Testis (tissue), 3 donors: ENCODE measurements around the gene NOX3. TPM values are rescaled to one million over a fixed set of nuclear protein-coding genes. Genes with fewer than 3 reads are reported as not detected.

Source experiments
- DNase-seq: peaks from one replicate; pipeline ENCODE4 v3.0.0-alpha.2; 2019
- H3K27ac ChIP-seq, 2 donors: fragments of 200-600 bp; sonication (generic); one replicate each; pipeline ENCODE4 v1.5.1; 2019
- H3K27me3 ChIP-seq: fragments of 200-600 bp; sonication (generic); one replicate; pipeline ENCODE4 v1.5.1; 2019
- H3K36me3 ChIP-seq: fragments of 200-600 bp; sonication (generic); one replicate; pipeline ENCODE4 v1.5.1; 2017; ENCODE audit warnings: low read depth; ENCODE audit errors: missing control alignments
- H3K4me1 ChIP-seq: fragments of 200-600 bp; sonication (generic); one replicate; pipeline ENCODE4 v1.5.1; 2019
- H3K4me3 ChIP-seq, 2 donors: fragments of 200-600 bp; sonication (generic); one replicate each; pipeline ENCODE4 v1.5.1; 2017 to 2019
- H3K9me3 ChIP-seq: fragments of 200-600 bp; sonication (generic); one replicate; pipeline ENCODE4 v1.5.1; 2017
- CTCF ChIP-seq, 3 experiments: fragments of 450-650 bp in 2 of 3; fragments of 200-600 bp in 1 of 3; sonication (generic) in 1 of 3; IDR thresholded peaks; one replicate each; pipeline ENCODE4 v1.5.1; 2016 to 2019; ENCODE audit warnings: antibody characterized with exemption in 3 of 3, mild to moderate bottlenecking in 2 of 3, moderate library complexity in 1 of 3
- POLR2A ChIP-seq: fragments of 450-650 bp; IDR thresholded peaks from one replicate; pipeline ENCODE4 v1.6.1; 2017; ENCODE audit warnings: antibody characterized with exemption, mild to moderate bottlenecking, moderate library complexity
- WGBS, 2 donors: methylation state at CpG; one replicate each; pipeline ENCODE4 v1.1.5; 2018; 5-methylcytosine and 5-hydroxymethylcytosine counted together
- intact Hi-C: fragments of 100-400 bp; cut with DNase I; formaldehyde crosslinking; loops from one replicate; pipeline ENCODE4 v1.15.1; 2023; ENCODE audit warnings: low total_unique reads
- polyA plus RNA-seq: library from polyadenylated mRNA; stranded (reverse); fragments of 350-450 nt; fragmentation: Illumina TruSeq; extraction: RNeasy Lipid Tissue Mini Kit (QIAGEN cat#74804); gene quantifications from one replicate; pipeline ENCODE4 v1.2.3, GENCODE V29; 2014; ENCODE audit warnings: low read depth, low replicate concordance; ENCODE audit not compliant: insufficient read depth
- total RNA-seq, 2 donors: library from RNA; depleted of rRNA; stranded (reverse); fragments of >200 nt; gene quantifications; one replicate each; pipeline ENCODE4 v1.2.3, GENCODE V29; 2016

Gene NOX3
- total and polyA plus RNA-seq, 3 donors from 2014 or later, result not detected

GRCh38 chr6:155399745-155400653 lies 55.6 kb downstream of the NOX3 start:
- WGBS, 2 donors, result 71% methylated on average over 15 of the region's 15 CpGs
- H3K4me3 ChIP-seq, result no peak overlapping the region
- DNase-seq, result no peak
- H3K9me3 ChIP-seq, result no peaks in the 10 kb centered on the region
- no peaks in the 10 kb centered on the region for H3K36me3 ChIP-seq
- no peak overlapping the region for H3K27ac ChIP-seq
- H3K4me1 ChIP-seq, result no peaks in the 10 kb centered on the region
- intact Hi-C loops, result no loop called here
- no peaks in the 10 kb centered on the region for H3K27me3 ChIP-seq
- TF ChIP-seq POLR2A (no peak), CTCF (IDR thresholded peaks at IDR 0.05) (no peak)

- 92% methylated on average over 5 of the region's 5 CpGs for WGBS, 2 donors
- Histone ChIP-seq H3K4me1 (no peaks in the 10 kb centered on the region), H3K27me3 (no peaks in the 10 kb centered on the region), H3K4me3 (no peak overlapping the region), H3K27ac (no peak overlapping the region), H3K36me3 (no peaks in the 10 kb centered on the region), H3K9me3 (no peaks in the 10 kb centered on the region)
- no peak for TF ChIP-seq CTCF (IDR thresholded peaks at IDR 0.05)
- no peak for DNase-seq
- intact Hi-C loops, result no loop called here
Measured at GRCh38 chr6:155399062-155399744, 56.4 kb downstream of the NOX3 start.

- Histone ChIP-seq H3K4me3 (no peak overlapping the region), H3K27me3 (no peaks in the 10 kb centered on the region), H3K9me3 (no peaks in the 10 kb centered on the region), H3K36me3 (no peaks in the 10 kb centered on the region), H3K27ac (no peak overlapping the region), H3K4me1 (no peaks in the 10 kb centered on the region)
- 90 to 93% methylated on average over 7 of the region's 7 CpGs for WGBS, 2 donors
- TF ChIP-seq CTCF (IDR thresholded peaks at IDR 0.05), result no peak
- TF ChIP-seq POLR2A, result no peak
- intact Hi-C loops, result no loop called here
- no peak for DNase-seq
Measured at GRCh38 chr6:155398701-155399061, 57.0 kb downstream of the NOX3 start.

- H3K36me3 ChIP-seq, result no peaks in the 10 kb centered on the region
- no peak overlapping the region for H3K4me3 ChIP-seq
- H3K27me3 ChIP-seq, result no peaks in the 10 kb centered on the region
- WGBS, 2 donors, result 90 to 93% methylated on average over 3 of the region's 3 CpGs
- intact Hi-C loops, result no loop called here
- TF ChIP-seq CTCF (IDR thresholded peaks at IDR 0.05) (no peak), POLR2A (no peak)
- no peaks in the 10 kb centered on the region for H3K4me1 ChIP-seq
- DNase-seq, result no peak
- no peak overlapping the region for H3K27ac ChIP-seq
- H3K9me3 ChIP-seq, result no peaks in the 10 kb centered on the region
Measured at GRCh38 chr6:155398221-155398620, 57.4 kb downstream of the NOX3 start.
